CD14-positive monocyte (primary cell): ENCODE measurements around the gene KIF13A. TPM values are rescaled to one million over a fixed set of nuclear protein-coding genes. Genes with fewer than 3 reads are reported as not detected.
"Not testable (repeated sequence)": the region's sequence is repeated elsewhere in the genome, so short reads cannot be mapped to it uniquely, and the experiment has no call there.

Experiments used
- DNase-seq, 3 donors: peaks; one replicate each; pipeline ENCODE4 v3.0.0-alpha.2; 2011 to 2022
- H2AFZ ChIP-seq: 2 replicates; pipeline ENCODE4 v1.6.0; 2012; ENCODE audit warnings: mild to moderate bottlenecking, low read depth, low read length, inconsistent platforms; ENCODE audit not compliant: insufficient read depth, poor library complexity, severe bottlenecking
- H3K27ac ChIP-seq, 2 donors: 1 replicate in 1 of 2; 2 replicates in 1 of 2; pipeline ENCODE4 v1.5.1; 2012 to 2013; ENCODE audit warnings: low read length in 2 of 2, control low read depth in 1 of 2, inconsistent platforms in 1 of 2, low read depth in 1 of 2, mild to moderate bottlenecking in 1 of 2
- H3K27me3 ChIP-seq, 2 donors: one replicate each; pipeline versions ENCODE4 v1.6.0 to v1.6.1; 2011 to 2013; ENCODE audit warnings: low read length in 2 of 2; ENCODE audit not compliant: control insufficient read depth in 2 of 2, insufficient read depth in 2 of 2
- H3K36me3 ChIP-seq, 2 donors: replicated peaks in 1 of 2; 1 replicate in 1 of 2; 2 replicates in 1 of 2; pipeline versions ENCODE4 v1.5.1 to v1.6.1; 2012 to 2013; ENCODE audit warnings: low read length in 2 of 2, control low read depth in 1 of 2, inconsistent platforms in 1 of 2, mild to moderate bottlenecking in 1 of 2; ENCODE audit not compliant: insufficient read depth in 2 of 2, control insufficient read depth in 1 of 2
- H3K4me1 ChIP-seq, 2 donors: 1 replicate in 1 of 2; 2 replicates in 1 of 2; pipeline versions ENCODE4 v1.5.1 to v1.6.1; 2012 to 2013; ENCODE audit warnings: low read length in 2 of 2, control low read depth in 1 of 2, inconsistent platforms in 1 of 2, mild to moderate bottlenecking in 1 of 2, moderate library complexity in 1 of 2; ENCODE audit not compliant: insufficient read depth in 2 of 2, control insufficient read depth in 1 of 2
- H3K4me2 ChIP-seq: replicated peaks from 2 replicates; pipeline ENCODE3; 2012; ENCODE audit warnings: low read length, moderate library complexity, mild to moderate bottlenecking; ENCODE audit not compliant: poor library complexity, severe bottlenecking; ENCODE audit errors: extremely low read depth
- H3K4me3 ChIP-seq, 3 experiments: fragments of 200-600 bp in 1 of 3; sonication (generic) in 1 of 3; replicated peaks in 1 of 3; 1 replicate in 2 of 3; 2 replicates in 1 of 3; pipeline ENCODE4 v1.5.1; 2011 to 2013; ENCODE audit warnings: low read length in 3 of 3, mild to moderate bottlenecking in 3 of 3, control low read depth in 2 of 3, low read depth in 2 of 3, inconsistent platforms in 1 of 3, moderate library complexity in 1 of 3
- H3K79me2 ChIP-seq: 2 replicates; pipeline ENCODE4 v1.6.0; 2012; ENCODE audit warnings: mild to moderate bottlenecking, control low read depth, inconsistent platforms, low read length, moderate library complexity; ENCODE audit not compliant: insufficient read depth
- H3K9ac ChIP-seq: 2 replicates; pipeline ENCODE4 v1.6.0; 2017; ENCODE audit warnings: low read length, mild to moderate bottlenecking; ENCODE audit not compliant: insufficient read depth, poor library complexity, severe bottlenecking
- H3K9me3 ChIP-seq, 2 donors: replicated peaks in 1 of 2; 1 replicate in 1 of 2; 2 replicates in 1 of 2; pipeline versions ENCODE4 v1.5.1 to v1.6.1; 2012 to 2013; ENCODE audit warnings: low read length in 2 of 2, control low read depth in 1 of 2; ENCODE audit not compliant: control insufficient read depth in 1 of 2, insufficient read depth in 1 of 2
- H4K20me1 ChIP-seq: 2 replicates; pipeline ENCODE4 v1.6.0; 2012; ENCODE audit warnings: mild to moderate bottlenecking, low read length, control low read depth, moderate library complexity; ENCODE audit not compliant: insufficient read depth
- H3K27ac Mint-ChIP-seq, 7 donors: one replicate each; pipeline ENCODE4 v1.8.0; 2020; ENCODE audit warnings: mild to moderate bottlenecking in 7 of 7, mixed read lengths in 7 of 7, moderate library complexity in 6 of 7, inconsistent platforms in 2 of 7
- H3K27me3 Mint-ChIP-seq, 3 donors: one replicate each; pipeline ENCODE4 v1.8.0; 2021 to 2022; ENCODE audit warnings: low read depth in 3 of 3, mild to moderate bottlenecking in 3 of 3, mixed read lengths in 3 of 3, moderate library complexity in 3 of 3, inconsistent platforms in 1 of 3
- H3K36me3 Mint-ChIP-seq, 2 donors: one replicate each; pipeline ENCODE4 v1.8.0; 2020; ENCODE audit warnings: mixed read lengths in 2 of 2, inconsistent platforms in 1 of 2, mild to moderate bottlenecking in 1 of 2
- H3K4me1 Mint-ChIP-seq: one replicate; pipeline ENCODE4 v1.8.0; 2020; ENCODE audit warnings: mild to moderate bottlenecking, mixed read lengths
- H3K4me3 Mint-ChIP-seq, 2 donors: one replicate each; pipeline ENCODE4 v1.8.0; 2020; ENCODE audit warnings: mild to moderate bottlenecking in 2 of 2, mixed read lengths in 2 of 2, moderate library complexity in 1 of 2
- H3K9me3 Mint-ChIP-seq, 7 donors: one replicate each; pipeline ENCODE4 v1.8.0; 2020 to 2022; ENCODE audit warnings: mixed read lengths in 7 of 7, mild to moderate bottlenecking in 6 of 7, moderate library complexity in 6 of 7, inconsistent platforms in 2 of 7
- WGBS: methylation state at CpG from one replicate; pipeline ENCODE4 v1.1.5; 2013; ENCODE audit warnings: missing lambda C conversion rate; ENCODE audit not compliant: insufficient coverage; 5-methylcytosine and 5-hydroxymethylcytosine counted together
- intact Hi-C, 2 donors: fragments of 100-400 bp; cut with micrococcal nuclease; formaldehyde crosslinking; loops; one replicate each; pipeline versions ENCODE4 v1.15.0 to v1.15.1; 2023
- polyA plus RNA-seq, 3 donors: library from polyadenylated mRNA; depleted of rRNA in 1 of 3; unstranded in 2 of 3; stranded (reverse) in 1 of 3; fragments of 300-500 nt in 2 of 3; fragments of >200 nt in 1 of 3; fragmentation: Illumina TruSeq in 2 of 3; gene quantifications; 1 replicate in 2 of 3; 2 replicates in 1 of 3; pipeline ENCODE4 v1.2.3, GENCODE V29; 2012 to 2021
- TF ChIP-seq, protein P1 (sequence below): fragments of 200-600 bp; IDR thresholded peaks from one replicate; pipeline ENCODE4 v1.8.0; 2022; ENCODE audit warnings: antibody characterized with exemption, mild to moderate bottlenecking

Gene KIF13A
- polyA plus RNA-seq, 3 donors: 2.9 to 28.4 (median 6.0) TPM

- no peak overlapping the region for H3K4me3 ChIP-seq
- Mint-ChIP-seq H3K36me3 (peaks cover 8 to 14% of the 10 kb centered on the region in 2 donors), H3K27ac (peak overlapping the region in 1 of 7 donors; percentile 44), H3K4me3 (no peak overlapping the region), H3K4me1 (no peaks in the 10 kb centered on the region), H3K9me3 (peaks cover 0 to under 1% (median 0%) of the 10 kb centered on the region in 7 donors), H3K27me3 (no peaks in the 10 kb centered on the region)
- no peaks in the 10 kb centered on the region for H3K27me3 ChIP-seq
- H3K79me2 ChIP-seq: no peaks in the 10 kb centered on the region
- intact Hi-C loops: no loop called here
- 83% methylated on average over 2 of the region's 3 CpGs for WGBS
- peaks cover 7% of the 10 kb centered on the region for H4K20me1 ChIP-seq
- no peaks in the 10 kb centered on the region for H3K9me3 ChIP-seq
- H3K9ac ChIP-seq: no peak overlapping the region
- no peaks in the 10 kb centered on the region for H3K4me1 ChIP-seq
- H3K36me3 ChIP-seq: peaks cover 6 to 15% of the 10 kb centered on the region in 2 donors
- TF ChIP-seq, protein P1, sequence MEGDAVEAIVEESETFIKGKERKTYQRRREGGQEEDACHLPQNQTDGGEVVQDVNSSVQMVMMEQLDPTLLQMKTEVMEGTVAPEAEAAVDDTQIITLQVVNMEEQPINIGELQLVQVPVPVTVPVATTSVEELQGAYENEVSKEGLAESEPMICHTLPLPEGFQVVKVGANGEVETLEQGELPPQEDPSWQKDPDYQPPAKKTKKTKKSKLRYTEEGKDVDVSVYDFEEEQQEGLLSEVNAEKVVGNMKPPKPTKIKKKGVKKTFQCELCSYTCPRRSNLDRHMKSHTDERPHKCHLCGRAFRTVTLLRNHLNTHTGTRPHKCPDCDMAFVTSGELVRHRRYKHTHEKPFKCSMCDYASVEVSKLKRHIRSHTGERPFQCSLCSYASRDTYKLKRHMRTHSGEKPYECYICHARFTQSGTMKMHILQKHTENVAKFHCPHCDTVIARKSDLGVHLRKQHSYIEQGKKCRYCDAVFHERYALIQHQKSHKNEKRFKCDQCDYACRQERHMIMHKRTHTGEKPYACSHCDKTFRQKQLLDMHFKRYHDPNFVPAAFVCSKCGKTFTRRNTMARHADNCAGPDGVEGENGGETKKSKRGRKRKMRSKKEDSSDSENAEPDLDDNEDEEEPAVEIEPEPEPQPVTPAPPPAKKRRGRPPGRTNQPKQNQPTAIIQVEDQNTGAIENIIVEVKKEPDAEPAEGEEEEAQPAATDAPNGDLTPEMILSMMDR: no peak
- H3K4me2 ChIP-seq: no peak overlapping the region
- no peak overlapping the region for H3K27ac ChIP-seq
- no peak for DNase-seq
- H2AFZ ChIP-seq: no peak overlapping the region
Measured at GRCh38 chr6:17754254-17754653, 233.2 kb downstream of the KIF13A start.

DNA sequence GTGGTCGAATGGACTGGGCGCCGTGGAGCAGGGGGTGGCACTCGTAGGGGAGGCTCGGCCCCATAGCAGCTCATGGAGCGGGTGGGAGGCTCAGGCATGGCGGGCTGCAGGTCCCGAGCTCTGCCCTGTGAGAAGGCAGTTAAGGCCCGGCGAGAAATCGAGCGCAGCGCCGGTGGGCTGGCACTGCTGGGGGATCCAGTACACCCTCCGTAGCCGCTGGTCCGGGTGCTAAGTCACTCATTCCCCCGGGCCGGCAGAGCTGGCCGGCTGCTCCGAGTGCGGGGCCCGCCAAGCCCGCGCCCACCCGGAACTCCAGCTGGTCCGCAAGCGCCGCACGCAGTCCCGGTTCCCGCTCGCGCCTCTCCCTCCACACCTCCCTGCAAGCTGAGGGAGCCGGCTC lies 242.1 kb downstream of the KIF13A start:
- H3K79me2 ChIP-seq, H2AFZ ChIP-seq, H3K27me3 ChIP-seq, H3K27ac ChIP-seq, H3K4me1 Mint-ChIP-seq, H3K9ac ChIP-seq, intact Hi-C loops, H3K36me3 Mint-ChIP-seq, H3K4me3 Mint-ChIP-seq, H3K4me2 ChIP-seq, H4K20me1 ChIP-seq, H3K36me3 ChIP-seq, H3K9me3 Mint-ChIP-seq, H3K4me3 ChIP-seq, H3K9me3 ChIP-seq, DNase-seq, H3K4me1 ChIP-seq, H3K27me3 Mint-ChIP-seq: not testable (repeated sequence)
- peak overlapping the region in 1 of 7 donors; percentile 60 for H3K27ac Mint-ChIP-seq
- over 99% methylated on average over 25 of the region's 35 CpGs for WGBS

DNA sequence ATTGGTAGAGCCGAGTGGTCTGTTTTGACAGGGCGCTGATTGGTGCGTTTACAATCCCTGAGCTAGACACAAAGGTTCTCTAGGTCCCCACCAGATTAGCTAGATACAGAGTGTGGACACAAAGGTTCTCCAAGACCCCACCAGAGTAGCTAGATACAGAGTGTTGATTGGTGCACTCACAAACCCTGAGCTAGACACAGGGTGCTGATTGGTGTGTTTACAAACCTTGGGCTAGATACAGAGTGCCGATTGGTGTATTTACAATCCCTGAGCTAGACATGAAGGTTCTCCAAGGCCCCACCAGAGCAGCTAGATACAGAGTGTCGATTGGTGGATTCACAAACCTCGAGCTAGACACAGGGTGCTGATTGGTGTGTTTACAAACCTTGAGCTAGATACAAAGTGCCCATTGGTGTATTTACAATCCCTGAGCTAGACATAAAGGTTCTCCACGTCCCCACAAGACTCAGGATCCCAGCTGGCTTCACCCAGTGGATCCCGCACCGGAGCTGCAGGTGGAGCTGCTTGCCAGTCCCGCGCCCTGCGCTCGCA lies 242.6 kb downstream of the KIF13A start:
- H3K9ac ChIP-seq, H3K4me1 Mint-ChIP-seq, H3K27ac ChIP-seq, H3K4me3 Mint-ChIP-seq, H3K27me3 Mint-ChIP-seq, H4K20me1 ChIP-seq, H3K4me1 ChIP-seq, H3K4me3 ChIP-seq, H3K79me2 ChIP-seq, intact Hi-C loops, DNase-seq, H3K27me3 ChIP-seq, H3K36me3 Mint-ChIP-seq, H3K4me2 ChIP-seq, H3K9me3 ChIP-seq, H2AFZ ChIP-seq, H3K36me3 ChIP-seq, H3K9me3 Mint-ChIP-seq: not testable (repeated sequence)
- 100% methylated on average over 9 of the region's 13 CpGs for WGBS
- peak overlapping the region in 1 of 7 donors; percentile 60 for H3K27ac Mint-ChIP-seq
